GM12873 (cell line): ENCODE results near the gene GPR32.

Source experiments
- CTCF ChIP-seq: IDR thresholded peaks from 2 replicates; pipeline ENCODE4 v1.5.1; 2012; ENCODE audit warnings: low read depth, mild to moderate bottlenecking, moderate library complexity, low read length, control low read depth; ENCODE audit not compliant: insufficient read depth; ENCODE audit errors: missing control alignments

The GPR32 gene

GRCh38 chr19:50739132-50739913 lies 30.9 kb upstream of the GPR32 start:
- no peak for TF ChIP-seq CTCF

- no peak for TF ChIP-seq CTCF
Observed at GRCh38 chr19:50739914-50740426, 30.3 kb upstream of the GPR32 start.

GRCh38 chr19:50741179-50741933 lies 28.9 kb upstream of the GPR32 start:
- TF ChIP-seq CTCF = no peak

GRCh38 chr19:50743537-50743936 lies 26.7 kb upstream of the GPR32 start:
- no peak for TF ChIP-seq CTCF

GRCh38 chr19:50745221-50745620 lies 25.0 kb upstream of the GPR32 start:
- TF ChIP-seq CTCF = no peak

- TF ChIP-seq CTCF = no peak
Observed at GRCh38 chr19:50749490-50749889, 20.8 kb upstream of the GPR32 start.

GRCh38 chr19:50750010-50750409 lies 20.3 kb upstream of the GPR32 start:
- no peak for TF ChIP-seq CTCF
